ENCODE data around the gene UTF1. TPM values are rescaled to one million over a fixed set of nuclear protein-coding genes. Genes with fewer than 3 reads are reported as not detected.

Gene UTF1
- total and polyA plus RNA-seq, 2 donors (not counting 1 experiment from before 2014, with no cell fraction given) = 0.10 to 0.25 TPM

- Histone ChIP-seq H4K20me1 (ENCODE audit: control insufficient read depth, insufficient read depth, low read length, poor library complexity, severe bottlenecking) (no peaks in the 10 kb centered on the region), H3K79me2 (ENCODE audit: control insufficient read depth, insufficient read depth, low read length) (no peaks in the 10 kb centered on the region), H3K27me3 (replicated peaks in 1 of 4; ENCODE audit: control extremely low read depth in 1 of 4, control insufficient read depth in 3 of 4, insufficient read depth in 4 of 4, low read length in 3 of 4) (no peaks in the 10 kb centered on the region), H3K36me3 (replicated peaks in 1 of 2; ENCODE audit: control extremely low read depth in 1 of 2, control insufficient read depth in 1 of 2, extremely low read depth in 1 of 2, insufficient read depth in 2 of 2, low read length in 1 of 2) (no peaks in the 10 kb centered on the region), H3K27ac (ENCODE audit: low read length in 2 of 2) (no peak overlapping the region), H3K4me1 (ENCODE audit: control insufficient read depth in 2 of 2, insufficient read depth in 2 of 2, low read length in 2 of 2) (no peaks in the 10 kb centered on the region), H3K9me3 (ENCODE audit: control extremely low read depth in 1 of 3, control insufficient read depth in 2 of 3, insufficient read depth in 1 of 3, low read length in 2 of 3) (peaks cover 0 to 2% (median 0%) of the 10 kb centered on the region in 3 donors), H3K9ac (ENCODE audit: low read length) (no peak overlapping the region), H2AFZ (ENCODE audit: insufficient read depth, low read depth, low read length, poor library complexity, severe bottlenecking) (no peak overlapping the region), H3K4me3 (ENCODE audit: control extremely low read depth in 1 of 5, extremely low read depth in 1 of 5, insufficient read depth in 1 of 5, low read depth in 2 of 5, low read length in 4 of 5) (no peak overlapping the region), H3K4me2 (replicated peaks; ENCODE audit: low read depth, low read length, poor library complexity, severe bottlenecking) (no peak overlapping the region)
- POLR2A ChIA-PET = no interaction called here
- TF ChIP-seq CTCF (IDR thresholded peaks at IDR 0.05) (no peak), EZH2 (IDR thresholded peaks at IDR 0.05; ENCODE audit: borderline replicate concordance, insufficient read depth, low read depth, low read length, poor library complexity, severe bottlenecking) (no peak)
- DNase-seq (no peak), ATAC-seq (ENCODE audit: low read depth) (no peak)
- Mint-ChIP-seq H3K4me1 (peaks cover 2% of the 10 kb centered on the region), H3K27me3 (peaks cover 20% of the 10 kb centered on the region), H3K4me3 (no peak overlapping the region), H3K9me3 (ENCODE audit: insufficient read depth) (no peaks in the 10 kb centered on the region), H3K27ac (no peak overlapping the region)
- WGBS (ENCODE audit: insufficient coverage) = 84% methylated on average over 27 of the region's 28 CpGs
- intact Hi-C loops (cut with micrococcal nuclease) = no loop called here
- CTCF ChIA-PET = no interaction called here
Observed at GRCh38 chr10:133251388-133252222, 21.6 kb downstream of the UTF1 start.

GRCh38 chr10:133252223-133252552 lies 22.2 kb downstream of the UTF1 start:
- Histone ChIP-seq H3K79me2 (ENCODE audit: control insufficient read depth, insufficient read depth, low read length) (no peaks in the 10 kb centered on the region), H2AFZ (ENCODE audit: insufficient read depth, low read depth, low read length, poor library complexity, severe bottlenecking) (no peak overlapping the region), H3K4me1 (ENCODE audit: control insufficient read depth in 2 of 2, insufficient read depth in 2 of 2, low read length in 2 of 2) (peaks cover 3 to 4% of the 10 kb centered on the region in 2 donors), H4K20me1 (ENCODE audit: control insufficient read depth, insufficient read depth, low read length, poor library complexity, severe bottlenecking) (no peaks in the 10 kb centered on the region), H3K9ac (ENCODE audit: low read length) (no peak overlapping the region), H3K9me3 (ENCODE audit: control extremely low read depth in 1 of 3, control insufficient read depth in 2 of 3, insufficient read depth in 1 of 3, low read length in 2 of 3) (peaks cover 0 to under 1% (median 0%) of the 10 kb centered on the region in 3 donors), H3K27me3 (replicated peaks in 1 of 4; ENCODE audit: control extremely low read depth in 1 of 4, control insufficient read depth in 3 of 4, insufficient read depth in 4 of 4, low read length in 3 of 4) (no peaks in the 10 kb centered on the region), H3K27ac (ENCODE audit: low read length in 2 of 2) (no peak overlapping the region), H3K36me3 (replicated peaks in 1 of 2; ENCODE audit: control extremely low read depth in 1 of 2, control insufficient read depth in 1 of 2, extremely low read depth in 1 of 2, insufficient read depth in 2 of 2, low read length in 1 of 2) (no peaks in the 10 kb centered on the region), H3K4me3 (ENCODE audit: control extremely low read depth in 1 of 5, extremely low read depth in 1 of 5, insufficient read depth in 1 of 5, low read depth in 2 of 5, low read length in 4 of 5) (no peak overlapping the region), H3K4me2 (replicated peaks; ENCODE audit: low read depth, low read length, poor library complexity, severe bottlenecking) (no peak overlapping the region)
- TF ChIP-seq EZH2 (IDR thresholded peaks at IDR 0.05; ENCODE audit: borderline replicate concordance, insufficient read depth, low read depth, low read length, poor library complexity, severe bottlenecking) = no peak
- no peak for TF ChIP-seq CTCF (IDR thresholded peaks at IDR 0.05)
- WGBS (ENCODE audit: insufficient coverage) = 69% methylated on average over 4 of the region's 12 CpGs
- no peak overlapping the region for H3K27ac Mint-ChIP-seq
- no peak for DNase-seq
- ATAC-seq (ENCODE audit: low read depth) = no peak
- ChIA-PET POLR2A (no interaction called here), CTCF (no interaction called here)
- no peaks in the 10 kb centered on the region for H3K9me3 Mint-ChIP-seq (ENCODE audit: insufficient read depth)
- peaks cover 3% of the 10 kb centered on the region for H3K4me1 Mint-ChIP-seq
- H3K27me3 Mint-ChIP-seq = peaks cover 16% of the 10 kb centered on the region
- intact Hi-C loops (cut with micrococcal nuclease) = no loop called here
- H3K4me3 Mint-ChIP-seq = no peak overlapping the region
